PC-9 (cell line): ENCODE measurements around the gene POLA1.

Experiments used
- CTCF ChIP-seq: fragments of 200-600 bp; sonication (generic); conservative IDR thresholded peaks from 2 replicates; pipeline ENCODE4 v1.6.1; 2017; ENCODE audit warnings: mixed run types, antibody characterized with exemption, mild to moderate bottlenecking, moderate library complexity
- EZH2 ChIP-seq: fragments of 200-600 bp; sonication (generic); IDR thresholded peaks from 2 replicates; pipeline ENCODE4 v1.8.0; 2017; ENCODE audit warnings: antibody characterized with exemption, low read depth

GRCh38 chrX:25026576-25026975 lies 332.9 kb downstream of the POLA1 start:
- no peak for TF ChIP-seq CTCF
- no peak for TF ChIP-seq EZH2
